Endometrium (tissue), 2 donors: ENCODE data around the gene DNAH10.
"Not testable (repeated sequence)": the region's sequence is repeated elsewhere in the genome, so short reads cannot be mapped to it uniquely, and the experiment has no call there.

ENCODE experiments used
- FAIRE-seq: peaks from 2 replicates; lab custom pipeline; 2012; peaks lifted over from hg19 to GRCh38; lab: Jason Lieb, UNC
- donor health status: control.
- donor health status: control.

Gene DNAH10

DNA sequence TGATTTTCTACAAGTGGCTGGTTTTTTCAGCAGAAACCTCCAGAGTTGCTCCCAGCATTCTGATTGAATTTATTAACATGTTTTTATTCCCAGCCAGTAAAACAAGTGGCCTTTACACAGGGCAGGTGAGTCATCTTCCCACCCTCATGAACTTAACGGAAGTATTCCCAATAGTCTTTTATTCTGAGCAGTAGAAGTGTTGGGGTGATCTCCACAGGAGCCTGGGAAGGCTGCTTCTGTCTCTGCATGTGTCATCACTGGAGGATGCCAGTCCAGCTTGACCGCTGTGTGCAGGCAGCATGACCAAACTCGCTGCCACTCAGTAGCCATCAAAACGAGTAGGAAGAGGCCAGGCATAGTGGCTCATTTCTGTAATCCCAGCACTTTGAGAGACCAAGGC, 13.4 kb upstream of the DNAH10 start:
- FAIRE-seq = no peak

DNA sequence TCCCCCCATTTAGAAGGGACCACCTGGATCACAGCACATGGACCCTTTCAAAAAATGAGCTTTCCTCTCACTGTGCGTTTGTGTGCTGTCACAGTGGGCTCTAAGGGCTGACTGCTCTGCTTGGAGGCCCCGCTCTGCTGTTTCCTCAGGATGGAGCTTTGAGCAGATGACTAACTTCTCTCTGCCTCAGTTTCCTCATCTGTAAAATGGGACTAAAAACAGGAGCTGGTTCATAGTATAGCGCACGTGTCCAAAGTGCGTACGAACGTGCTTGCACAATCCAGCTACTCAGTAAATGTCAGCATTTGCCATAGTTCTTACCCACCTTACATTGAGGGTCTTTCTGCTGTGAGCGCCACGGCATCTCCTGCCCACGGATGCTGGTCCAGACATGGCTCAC, 12.7 kb upstream of the DNAH10 start:
- no peak for FAIRE-seq

DNA sequence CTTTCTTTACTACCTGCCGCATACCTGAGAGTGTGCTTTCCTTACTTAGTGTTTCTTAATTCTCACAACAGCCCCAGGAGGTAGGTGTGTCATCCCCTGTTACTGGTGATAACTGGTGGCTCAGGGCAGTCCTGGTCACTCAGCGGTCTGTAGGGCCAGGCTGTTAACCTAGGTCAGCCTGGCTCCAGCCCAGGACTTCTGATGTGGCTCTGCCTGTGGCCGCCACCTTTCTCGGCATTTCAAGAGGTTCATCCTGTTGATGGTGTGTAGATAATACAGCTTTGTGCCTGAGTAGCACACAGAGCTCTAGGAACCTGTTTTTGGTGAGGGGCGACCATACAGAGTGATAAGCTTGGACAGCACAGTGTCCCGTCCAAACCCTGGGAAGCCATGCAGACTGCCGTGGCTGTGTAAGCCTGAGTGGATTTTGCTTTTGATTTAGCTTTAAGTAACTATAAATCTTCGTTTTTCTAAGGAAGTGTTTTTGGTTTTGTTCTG, 11.9 kb upstream of the DNAH10 start:
- FAIRE-seq = no peak

DNA sequence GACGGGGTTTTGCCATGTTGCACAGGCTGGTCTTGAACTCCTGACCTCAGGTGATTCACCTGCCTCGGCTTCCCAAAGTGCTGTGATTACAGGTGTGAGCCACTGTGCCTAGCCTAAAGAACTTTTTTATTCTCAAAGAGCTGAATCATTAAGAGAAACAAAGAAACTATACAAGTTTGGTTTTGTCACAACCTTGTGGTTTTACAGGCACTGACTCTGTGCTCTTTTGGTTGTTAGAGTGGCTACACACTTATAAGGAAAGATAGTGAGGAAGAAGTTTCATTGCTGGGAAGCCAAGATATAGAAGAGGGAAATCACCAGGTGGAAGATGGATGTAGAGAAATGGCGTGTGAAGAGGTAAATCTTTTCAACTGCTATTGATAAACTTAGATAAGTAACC, 10.1 kb upstream of the DNAH10 start:
- FAIRE-seq = no peak

DNA sequence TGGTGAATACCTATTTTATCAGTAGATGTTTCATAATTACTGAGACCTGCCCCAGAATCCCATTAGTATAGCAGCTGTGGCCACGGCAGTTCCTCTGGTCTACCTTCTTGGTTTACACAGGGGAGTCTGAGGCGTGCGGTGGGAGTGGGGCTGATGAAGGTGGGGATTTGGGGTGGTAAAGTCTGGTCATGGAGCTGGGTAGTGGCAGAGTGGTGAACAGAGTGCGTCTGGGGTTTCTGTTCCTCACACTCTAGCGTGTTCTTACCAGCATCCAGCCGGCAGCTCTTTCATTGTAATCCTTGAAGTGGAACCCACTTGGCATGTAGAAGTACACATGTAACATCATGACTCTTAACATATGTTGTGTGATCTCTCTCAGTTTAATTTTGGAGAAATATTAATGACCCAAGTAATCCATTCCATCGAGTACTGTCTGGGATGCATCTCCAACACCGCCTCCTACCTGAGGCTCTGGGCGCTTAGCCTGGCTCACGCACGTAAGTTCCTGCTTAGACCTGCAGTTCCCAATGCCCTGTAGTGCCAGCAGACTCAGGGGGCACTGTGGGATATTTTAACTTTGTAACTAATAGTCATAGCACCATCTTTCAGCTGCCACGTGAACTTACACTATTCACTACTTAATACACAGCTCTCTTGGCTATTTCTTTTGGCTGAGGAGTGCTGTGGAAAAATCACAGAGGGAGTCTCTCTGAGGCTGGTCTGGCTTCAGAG, 7.9 kb upstream of the DNAH10 start:
- no peak for FAIRE-seq

DNA sequence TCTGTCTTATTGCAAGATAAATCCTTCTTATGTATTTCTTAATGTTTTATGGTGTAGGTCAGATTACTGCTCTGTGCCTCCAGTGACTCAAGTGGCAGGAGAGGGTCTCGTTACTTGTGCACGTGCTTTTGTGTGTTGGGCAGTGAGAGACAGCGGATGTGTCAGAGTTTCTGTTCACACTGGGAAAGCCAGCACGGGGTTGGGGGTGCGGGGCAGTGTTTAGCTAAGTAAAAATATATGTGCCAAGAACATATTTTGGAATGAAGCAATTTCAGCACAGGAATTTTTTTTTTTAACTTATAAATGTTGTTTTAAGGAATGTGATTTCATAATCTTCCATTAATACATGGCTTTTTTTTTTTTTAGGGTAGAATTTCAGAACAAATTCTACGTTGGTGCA, 4.5 kb upstream of the DNAH10 start:
- no peak for FAIRE-seq

DNA sequence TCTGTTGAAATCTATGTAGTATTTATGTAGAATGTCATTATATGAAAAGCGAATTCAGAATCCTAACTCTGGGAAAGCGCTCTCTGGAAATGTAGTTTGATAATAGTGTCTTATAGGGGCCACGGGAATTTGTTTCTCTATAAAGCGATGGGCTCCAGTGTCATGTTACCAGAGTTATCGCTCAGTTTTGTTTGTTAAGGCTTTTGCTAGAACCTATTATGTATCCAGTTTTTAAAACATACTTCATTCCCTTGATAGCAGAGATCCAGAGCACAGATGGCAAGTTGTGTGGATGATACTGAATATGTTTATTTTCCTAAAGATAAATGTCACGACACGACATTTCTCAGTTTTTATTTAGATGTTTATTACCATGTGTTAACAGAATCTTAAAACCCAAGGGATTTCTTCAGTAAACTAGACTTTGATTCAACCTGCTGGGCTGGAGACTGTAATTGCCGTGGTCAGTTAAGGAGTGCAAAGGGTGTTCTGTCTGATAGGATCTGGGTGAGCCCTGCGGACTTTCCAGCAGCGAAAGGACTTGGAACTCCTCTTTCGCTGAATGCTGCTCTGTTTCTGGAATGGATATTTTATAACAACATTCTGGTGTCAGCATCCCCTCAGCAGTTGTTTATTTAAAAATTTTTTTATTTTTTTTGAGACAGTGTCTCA, 1.7 kb upstream of the DNAH10 start:
- no peak for FAIRE-seq

DNA sequence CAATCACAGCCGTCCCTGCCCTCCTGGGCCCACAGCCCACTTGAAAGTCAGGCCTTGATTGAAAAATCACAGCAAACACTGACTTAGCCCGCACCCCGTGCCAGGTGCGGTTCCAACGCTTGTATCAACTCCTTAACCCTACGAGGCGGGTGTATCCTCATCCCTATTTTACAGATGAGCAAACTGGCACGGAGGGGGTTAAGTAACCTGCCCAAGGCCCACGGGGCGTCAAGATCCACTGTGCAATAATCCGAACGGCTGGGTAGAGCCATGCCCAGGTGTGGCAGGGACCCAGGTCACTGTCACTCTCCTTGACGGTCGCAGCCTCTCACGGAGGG, 583 bp downstream of the DNAH10 start:
- FAIRE-seq = no peak

DNA sequence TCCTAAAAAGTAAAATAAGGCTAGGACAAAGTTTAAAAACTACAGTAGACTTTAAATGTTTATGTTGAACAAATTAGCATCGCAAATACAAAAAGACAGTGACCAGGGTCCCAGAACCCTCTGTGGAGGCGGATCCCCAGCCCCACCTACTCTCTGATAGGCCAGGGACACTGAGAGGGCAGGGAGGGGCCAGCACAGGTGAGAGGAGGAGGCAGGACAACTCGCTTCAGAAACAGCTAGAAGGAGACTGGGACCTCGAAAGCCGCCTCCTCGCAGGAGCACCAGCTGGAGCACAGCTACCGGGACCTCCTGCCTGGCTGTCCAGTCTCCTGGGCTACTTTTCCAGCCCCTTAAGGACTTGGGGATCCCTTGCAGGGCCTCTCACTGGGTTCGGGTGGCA, 992 bp downstream of the DNAH10 start:
- FAIRE-seq = no peak

DNA sequence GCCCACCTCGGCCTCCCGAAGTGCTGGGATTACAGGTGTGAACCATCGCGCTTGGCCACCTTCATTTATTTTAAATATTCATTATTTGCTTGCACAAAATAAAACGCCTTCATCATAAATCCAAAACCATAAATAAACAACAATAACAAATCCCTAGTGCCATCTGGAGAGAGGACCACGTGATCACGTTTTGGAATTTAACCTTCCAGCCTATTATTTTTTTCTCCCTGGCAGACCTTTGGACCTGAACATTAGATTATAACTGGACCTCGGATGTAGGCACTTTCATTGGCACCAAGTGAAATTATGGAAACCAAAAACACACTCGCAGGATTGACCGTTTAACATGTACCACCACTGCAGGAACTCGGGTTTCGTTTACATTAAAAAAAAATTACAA, 2.0 kb downstream of the DNAH10 start:
- FAIRE-seq = no peak

DNA sequence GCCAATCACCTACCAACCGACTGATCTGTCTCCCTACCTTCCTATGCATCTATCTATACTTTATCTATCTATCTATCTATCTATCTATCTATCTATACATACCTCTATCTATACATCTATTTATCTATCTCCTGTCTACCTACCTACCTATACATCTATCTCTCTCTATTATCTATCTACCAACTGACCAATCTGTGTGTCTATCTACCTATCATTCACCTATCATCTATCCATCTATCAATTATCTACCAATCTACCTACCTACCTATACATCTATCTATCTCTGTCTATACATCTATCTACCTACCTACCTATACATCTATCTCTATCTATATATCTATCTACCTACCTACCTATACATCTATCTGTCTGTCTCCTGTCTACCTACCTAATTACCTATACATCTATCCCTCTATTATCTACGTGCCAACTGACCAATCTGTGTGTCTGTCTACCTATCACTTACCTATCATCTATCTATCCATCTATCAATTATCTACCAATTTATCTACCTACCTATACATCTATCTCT, 3.5 kb downstream of the DNAH10 start:
- FAIRE-seq = no peak

DNA sequence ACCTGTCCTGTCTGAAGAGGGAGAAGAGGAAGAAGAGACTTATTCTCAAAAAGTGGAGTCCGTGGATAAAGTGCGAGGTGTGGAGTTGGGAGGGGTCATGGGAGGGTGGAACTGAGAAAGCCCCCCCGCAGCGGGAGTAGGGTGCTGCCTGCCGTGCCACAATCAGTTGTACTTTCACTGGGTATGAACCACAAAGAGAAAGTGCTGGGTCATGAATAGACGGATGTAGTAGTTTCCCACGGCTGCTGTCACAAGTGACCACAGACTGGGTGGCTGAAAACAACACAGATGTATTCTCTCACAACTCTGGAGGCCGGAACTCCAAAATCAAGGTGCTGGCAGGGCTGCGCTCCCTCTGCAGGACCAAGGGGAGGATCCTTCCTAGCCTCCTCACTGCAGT, 5.5 kb downstream of the DNAH10 start:
- no peak for FAIRE-seq

DNA sequence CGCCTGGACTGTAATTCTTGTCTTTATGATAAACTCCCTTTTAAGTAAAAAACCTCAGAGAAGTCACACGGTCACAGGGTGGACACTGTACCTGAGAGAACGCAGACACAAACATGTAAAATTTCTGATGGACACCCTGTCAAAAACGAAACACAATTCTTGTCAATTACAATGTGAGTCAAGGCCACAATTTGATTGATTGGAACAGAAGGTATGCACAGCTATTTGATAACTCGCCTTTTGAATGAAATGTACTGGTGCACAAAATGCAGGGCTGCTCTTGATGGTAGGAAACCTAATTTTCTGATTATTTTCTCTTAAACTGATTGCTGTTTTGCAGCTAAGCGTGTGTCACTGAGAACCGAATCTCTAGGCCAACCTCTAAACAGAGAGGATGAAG, 9.2 kb downstream of the DNAH10 start:
- no peak for FAIRE-seq

DNA sequence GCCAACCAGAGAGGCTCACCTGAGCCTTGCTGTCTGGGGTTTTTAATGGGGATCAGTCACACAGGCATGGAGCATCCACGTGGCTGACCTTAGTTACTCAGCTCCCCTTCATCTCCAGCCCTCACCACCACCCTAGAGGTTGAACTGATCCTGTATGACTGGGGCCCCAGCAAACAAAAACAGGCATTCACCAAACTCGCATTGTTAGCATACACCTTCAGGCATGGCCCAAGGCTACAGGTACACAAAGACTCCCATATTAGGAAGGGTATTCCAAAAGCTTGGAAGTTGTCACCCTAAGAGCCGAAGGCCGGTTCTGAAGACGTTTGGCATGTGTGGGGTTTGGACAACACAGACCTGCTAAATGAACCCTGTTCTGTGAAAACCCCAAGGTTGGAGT, 10.0 kb downstream of the DNAH10 start:
- FAIRE-seq = no peak

DNA sequence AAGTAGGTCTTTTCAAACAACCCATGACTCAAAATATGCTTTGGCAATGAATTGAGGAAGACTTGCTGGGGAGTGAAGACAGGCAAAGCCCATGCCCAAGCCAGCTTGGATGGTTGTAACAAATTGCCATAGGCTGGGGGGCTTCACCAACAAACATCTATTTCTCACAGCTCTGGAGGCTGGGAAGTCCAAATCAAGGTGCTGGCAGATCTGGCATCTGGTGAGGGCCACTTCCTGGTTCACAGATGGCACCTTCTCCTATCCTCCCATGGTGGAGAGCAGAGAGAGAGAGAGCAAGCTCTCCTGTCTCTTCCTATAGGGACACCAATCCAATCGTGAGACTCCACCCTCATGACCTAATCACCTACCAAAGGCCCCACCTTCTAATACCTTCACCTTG, 11.3 kb downstream of the DNAH10 start:
- no peak for FAIRE-seq

DNA sequence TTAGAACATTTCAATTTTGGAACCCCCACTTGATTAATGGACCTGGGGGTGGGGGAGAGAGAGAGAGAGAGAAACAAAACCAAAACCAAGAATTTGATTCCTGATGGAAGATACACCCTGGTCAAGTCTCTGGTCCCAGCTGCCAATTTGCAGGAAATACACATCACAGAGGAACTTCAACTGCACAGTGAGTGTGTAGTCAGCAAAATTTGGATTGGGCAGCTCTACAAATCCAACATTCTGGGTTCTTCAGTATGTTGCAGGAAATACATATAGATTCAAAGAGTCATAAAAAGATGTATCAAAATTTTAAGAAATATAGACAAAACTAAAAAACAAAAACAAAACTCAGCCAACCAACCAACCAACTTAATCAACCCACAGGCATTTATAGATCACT, 17.4 kb downstream of the DNAH10 start:
- no peak for FAIRE-seq

DNA sequence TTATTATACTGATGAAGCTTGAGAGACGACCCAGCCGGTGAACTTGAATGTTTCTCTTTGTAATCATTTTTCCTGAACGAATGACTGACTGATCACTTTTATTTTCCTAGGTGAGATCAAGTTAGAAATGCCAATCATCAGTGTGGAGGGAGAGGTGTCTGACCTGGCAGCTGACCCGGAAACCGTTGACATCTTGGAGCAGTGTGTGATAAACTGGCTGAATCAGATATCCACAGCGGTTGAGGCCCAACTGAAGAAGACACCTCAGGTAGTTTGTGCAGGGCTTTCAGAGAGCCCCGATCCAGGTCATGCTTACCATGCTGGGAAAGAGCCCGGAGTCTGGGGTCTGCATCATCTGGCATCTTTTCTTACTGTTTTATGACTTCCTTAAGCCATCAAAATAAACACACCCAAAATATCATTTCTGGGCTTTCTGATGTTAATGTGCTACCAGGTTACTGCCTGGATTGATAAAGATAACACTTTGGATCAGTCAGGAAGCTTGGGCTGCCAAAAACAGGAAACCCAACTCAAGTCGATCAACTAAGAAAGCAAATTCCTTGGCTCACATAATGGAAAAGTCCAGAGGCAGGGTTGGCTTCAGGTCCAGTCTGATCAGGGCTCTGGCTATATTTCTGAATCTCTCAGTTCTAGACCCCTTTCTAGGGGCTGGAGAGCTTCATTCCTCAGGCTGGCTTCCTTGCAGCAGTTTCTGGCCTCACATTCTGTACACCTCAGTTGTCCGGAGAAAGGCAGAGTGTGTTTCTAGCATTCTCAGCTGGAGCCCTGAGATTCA, 21.1 kb downstream of the DNAH10 start:
- FAIRE-seq = no peak

DNA sequence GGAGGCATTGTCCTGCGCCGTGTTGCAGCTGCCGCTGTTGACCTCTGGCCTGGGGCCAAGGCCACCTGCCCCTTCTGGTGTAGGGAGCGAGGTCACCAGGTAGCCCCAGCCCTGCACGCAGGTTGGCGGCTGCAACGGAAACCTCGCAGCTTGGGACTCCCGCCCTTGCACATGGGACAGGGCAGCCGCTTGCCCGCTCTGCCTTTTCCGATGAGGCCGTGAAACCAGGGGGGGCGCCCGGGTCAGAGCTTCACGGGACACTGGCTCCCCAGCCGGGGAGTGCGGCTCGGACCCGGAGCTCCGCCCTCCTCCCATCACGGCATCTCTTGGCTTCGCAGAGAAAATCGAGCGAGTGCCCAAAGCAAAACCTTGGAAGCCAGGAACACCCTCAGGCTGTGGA, 25.4 kb downstream of the DNAH10 start:
- no peak for FAIRE-seq

DNA sequence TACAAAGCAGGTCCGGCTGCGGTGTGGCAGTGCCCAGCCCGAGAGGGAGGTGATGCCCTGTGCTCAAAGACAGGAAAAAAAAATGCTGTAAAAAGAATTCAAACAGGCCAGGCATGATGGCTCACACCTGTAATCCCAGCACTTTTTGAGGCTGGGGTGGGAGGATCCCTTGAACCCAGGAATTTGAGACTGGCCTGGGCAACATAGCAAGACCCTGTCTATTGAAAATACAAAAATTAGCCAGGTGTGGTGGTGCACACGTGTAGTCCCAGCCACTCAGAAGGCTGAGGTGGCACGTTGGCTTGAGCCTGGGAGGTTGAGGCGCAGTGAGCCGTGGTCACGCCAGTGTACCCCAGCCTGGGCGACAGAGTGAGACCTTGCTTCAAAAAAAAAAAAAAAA, 26.4 kb downstream of the DNAH10 start:
- no peak for FAIRE-seq

DNA sequence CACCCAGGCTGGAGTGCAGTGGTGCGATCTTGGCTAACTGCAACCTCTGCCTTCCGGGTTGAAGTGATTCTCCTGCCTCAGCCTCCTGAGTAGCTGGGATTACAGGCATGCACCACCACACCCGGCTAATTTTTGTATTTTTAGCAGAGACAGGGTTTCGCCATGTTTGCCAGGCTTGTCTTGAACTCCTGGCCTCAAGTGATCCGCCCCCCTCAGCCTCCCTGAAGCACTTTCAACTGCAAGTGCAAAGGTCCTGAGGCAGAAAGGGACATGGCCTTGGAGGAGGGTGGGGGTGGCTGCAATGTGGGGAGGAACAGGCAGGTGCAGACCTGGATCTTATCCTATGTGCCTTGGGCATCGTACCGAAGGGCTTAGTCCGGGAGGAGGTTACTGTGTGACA, 27.3 kb downstream of the DNAH10 start:
- FAIRE-seq = not testable (repeated sequence)

DNA sequence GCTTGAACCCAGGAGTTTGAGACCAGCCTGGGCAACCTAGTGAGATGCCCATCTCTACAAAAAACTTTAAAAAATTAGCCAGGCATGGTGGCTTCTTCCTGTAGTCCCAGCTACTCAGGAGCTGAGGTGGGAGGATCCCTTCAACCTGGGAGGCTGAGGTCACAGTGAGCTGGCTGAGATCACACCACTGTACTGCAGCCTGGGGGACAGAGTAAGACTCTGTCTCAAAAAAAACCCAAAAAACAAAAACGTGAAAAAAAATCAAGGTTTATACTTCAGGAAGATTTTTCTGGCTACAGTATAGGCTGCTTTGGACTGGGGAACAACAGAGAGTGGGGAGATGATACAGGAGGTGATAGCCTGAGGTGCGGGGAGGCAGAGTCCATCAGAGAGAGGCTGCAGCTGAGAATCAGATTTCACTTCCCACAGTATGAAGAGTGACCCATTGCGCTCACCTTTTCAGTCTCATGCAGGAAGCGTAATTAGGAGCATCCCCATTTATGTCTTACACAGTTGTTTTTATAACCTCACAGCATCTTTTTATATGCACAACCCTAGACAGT, 28.9 kb downstream of the DNAH10 start:
- no peak for FAIRE-seq

DNA sequence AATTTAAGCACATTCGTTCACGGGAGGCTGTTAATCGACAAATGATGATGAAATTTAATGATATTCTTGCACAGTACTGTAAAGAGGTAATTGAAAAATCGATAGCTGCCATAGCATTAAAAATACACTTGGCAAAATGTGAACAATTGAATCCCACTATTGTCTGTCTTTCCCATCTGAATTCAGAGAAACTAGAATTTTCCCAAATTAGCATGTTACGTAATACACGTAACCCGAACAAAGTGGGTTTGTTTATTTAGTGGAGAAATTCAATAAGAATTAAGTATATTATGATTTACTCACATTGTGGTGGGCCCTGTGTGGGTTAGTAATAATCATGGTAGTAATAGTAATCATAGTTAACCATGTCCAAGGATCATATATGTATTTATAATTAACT, 31.9 kb downstream of the DNAH10 start:
- FAIRE-seq = no peak

DNA sequence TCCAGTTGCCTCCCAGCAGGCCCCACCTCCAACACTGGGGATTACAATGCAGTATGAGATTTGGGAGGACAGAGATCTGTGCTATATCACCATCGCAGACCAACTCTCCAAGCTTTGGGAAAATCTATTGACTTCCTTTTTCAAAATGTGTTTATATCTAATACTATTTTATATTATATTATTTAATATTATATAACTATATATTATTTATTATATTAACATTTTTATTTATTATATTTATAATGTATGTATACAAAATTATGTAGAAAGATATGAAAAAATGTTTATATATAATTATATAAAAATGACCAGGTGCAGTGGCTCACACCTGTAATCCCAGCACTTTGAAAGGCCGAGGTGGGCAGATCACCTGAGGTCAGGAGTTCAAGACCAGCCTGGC, 36.4 kb downstream of the DNAH10 start:
- no peak for FAIRE-seq
